HS-5 (cell line): Measurements from ENCODE around the gene OGN.
"Not testable (repeated sequence)": the region's sequence is repeated elsewhere in the genome, so short reads cannot be mapped to it uniquely, and the experiment has no call there.

ENCODE experiments used
- DNase-seq: peaks from one replicate; pipeline ENCODE4 v3.0.0-alpha.2; 2012; ENCODE audit warnings: low read depth

OGN gene, protein sequence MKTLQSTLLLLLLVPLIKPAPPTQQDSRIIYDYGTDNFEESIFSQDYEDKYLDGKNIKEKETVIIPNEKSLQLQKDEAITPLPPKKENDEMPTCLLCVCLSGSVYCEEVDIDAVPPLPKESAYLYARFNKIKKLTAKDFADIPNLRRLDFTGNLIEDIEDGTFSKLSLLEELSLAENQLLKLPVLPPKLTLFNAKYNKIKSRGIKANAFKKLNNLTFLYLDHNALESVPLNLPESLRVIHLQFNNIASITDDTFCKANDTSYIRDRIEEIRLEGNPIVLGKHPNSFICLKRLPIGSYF

GRCh38 chr9:92404042-92404836, at the start of gene OGN:
OGN (minus strand) TSS chr9:92404578; CDS start chr9:92403407, 1,171 bp downstream.
- no peak for DNase-seq

- no peak for DNase-seq
These were observed 42.2 kb upstream of the OGN start for GRCh38 chr9:92446536-92446935.

- DNase-seq = no peak
These were observed 40.5 kb upstream of the OGN start for GRCh38 chr9:92444841-92445240.

DNA sequence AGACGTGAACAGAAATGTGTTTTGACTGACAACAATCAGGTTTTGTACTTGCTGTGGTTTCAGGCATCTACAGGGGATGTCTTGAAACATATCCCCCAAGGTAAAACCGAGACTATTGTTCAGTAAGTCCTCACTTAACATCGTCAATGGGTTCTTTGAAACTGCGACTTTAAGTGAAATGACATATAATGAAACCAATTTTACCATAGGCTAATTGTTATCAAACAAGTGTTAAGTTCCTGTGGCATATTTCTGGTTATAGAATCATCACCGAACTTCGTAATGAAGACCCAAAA, 36.3 kb upstream of the OGN start:
- DNase-seq = no peak

GRCh38 chr9:92439921-92440750, 35.8 kb upstream of the OGN start:
- DNase-seq = no peak

DNA sequence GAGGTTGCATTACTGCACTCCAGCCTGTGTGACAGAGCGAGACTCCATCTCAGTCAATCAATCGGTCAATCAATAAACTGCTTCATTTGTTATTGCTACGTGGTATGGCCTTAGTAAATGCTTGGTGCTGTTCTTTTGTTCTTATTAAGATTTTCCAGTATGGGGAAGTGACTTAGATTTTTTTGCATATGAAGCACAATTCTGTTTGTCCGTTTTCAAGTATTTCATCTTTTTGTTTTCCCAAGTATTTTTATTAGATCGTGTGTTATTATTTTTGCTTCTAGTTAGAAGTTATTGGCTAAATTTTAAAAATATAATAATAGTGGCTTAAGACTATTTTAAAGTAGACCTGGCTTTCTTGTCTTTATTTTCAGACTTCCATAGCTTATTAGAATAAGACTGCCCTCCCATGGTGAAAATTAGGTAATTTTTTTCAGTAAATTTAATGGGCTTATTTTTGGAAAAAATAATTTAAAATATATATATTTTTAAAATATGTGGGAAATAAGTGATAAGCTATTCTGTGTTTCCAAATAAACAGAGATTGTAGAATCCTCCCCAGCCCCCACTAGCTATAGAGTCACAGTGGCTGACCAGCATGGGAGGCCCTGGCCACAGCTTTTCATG, 34.6 kb upstream of the OGN start:
- DNase-seq = no peak

GRCh38 chr9:92435263-92435662, 30.9 kb upstream of the OGN start:
- no peak for DNase-seq

GRCh38 chr9:92432972-92433548, 28.7 kb upstream of the OGN start:
- DNase-seq = no peak

GRCh38 chr9:92432350-92432749, 28.0 kb upstream of the OGN start:
- no peak for DNase-seq

- no peak for DNase-seq
These were observed 25.5 kb upstream of the OGN start for GRCh38 chr9:92429836-92430235.

DNA sequence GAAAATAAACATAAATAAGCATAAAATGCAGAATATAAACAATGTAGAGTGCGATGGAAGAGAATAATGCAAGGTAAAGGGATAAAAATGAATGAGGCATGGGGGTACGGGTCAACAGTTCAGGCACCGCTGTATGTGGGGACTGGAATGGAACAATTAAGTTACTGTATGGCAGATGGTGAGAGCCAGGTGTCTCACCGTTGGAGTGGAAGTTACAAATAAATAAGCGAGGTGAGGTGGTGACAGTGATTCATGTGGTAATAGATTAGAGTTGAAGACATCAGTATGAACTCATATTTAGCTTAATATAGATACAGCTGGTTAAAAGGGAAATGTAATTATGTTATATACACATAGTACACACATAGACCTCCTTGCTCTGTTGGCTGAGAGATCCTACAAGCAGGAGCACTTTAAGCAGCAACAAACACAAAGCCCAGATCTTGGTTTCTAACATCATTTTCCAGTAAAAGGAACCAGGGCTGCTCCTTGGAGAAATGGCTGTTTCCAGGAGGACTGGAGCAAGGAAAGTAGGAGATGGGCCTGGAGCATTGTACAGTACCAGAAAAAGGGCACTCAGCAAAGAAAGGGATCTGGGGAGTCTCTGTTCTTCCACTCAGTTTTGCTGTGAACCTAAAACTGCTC, 22.2 kb upstream of the OGN start:
- no peak for DNase-seq

GRCh38 chr9:92425474-92425873, 21.1 kb upstream of the OGN start:
- DNase-seq = no peak

DNA sequence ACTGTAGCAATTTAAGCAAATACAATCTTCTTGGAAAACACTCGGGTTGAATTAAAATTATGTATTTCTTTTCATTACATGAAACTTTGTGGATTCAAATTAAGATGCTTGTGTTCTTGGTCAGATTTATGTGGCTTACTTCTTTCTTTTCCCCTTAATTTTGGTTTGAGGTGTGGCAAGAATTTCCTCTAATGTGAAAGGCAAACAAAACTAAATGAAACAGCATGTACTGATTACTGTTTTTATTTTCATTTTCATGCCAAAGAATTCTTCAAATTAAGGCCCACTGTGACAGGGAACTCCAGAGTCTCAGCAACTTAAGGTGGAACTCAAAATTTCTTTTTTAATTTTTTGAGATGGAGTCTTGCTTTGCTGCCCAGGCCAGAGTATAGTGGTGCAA, 20.0 kb upstream of the OGN start, which contains the start of gene OMD:
TSS of gene OMD (minus strand) at position 132 of the 400 bp plus-strand sequence. CDS start 6,913 bp downstream, outside the sequence.
- no peak for DNase-seq

DNA sequence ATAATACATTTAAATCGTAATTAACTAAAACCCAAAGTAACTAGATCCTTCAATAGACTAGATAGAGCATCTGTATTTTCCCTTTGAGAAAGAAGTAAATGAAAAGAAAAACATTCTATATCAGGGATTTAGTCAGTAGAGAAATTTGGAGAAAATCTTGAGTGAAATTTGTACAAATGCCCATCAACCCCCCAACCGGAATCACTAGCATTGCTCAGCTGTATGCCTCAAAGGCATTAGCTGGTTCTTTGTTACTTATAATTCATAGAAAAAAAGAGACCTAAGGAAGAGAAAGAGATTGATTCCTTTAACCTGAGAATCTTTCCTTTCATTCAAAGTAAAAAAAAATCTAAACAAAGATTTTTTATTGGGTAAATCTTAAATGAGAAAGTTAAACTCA, 19.2 kb upstream of the OGN start:
- DNase-seq = no peak

GRCh38 chr9:92422611-92423338, 18.4 kb upstream of the OGN start:
- DNase-seq = no peak

GRCh38 chr9:92414566-92414965, 10.2 kb upstream of the OGN start:
- no peak for DNase-seq

DNA sequence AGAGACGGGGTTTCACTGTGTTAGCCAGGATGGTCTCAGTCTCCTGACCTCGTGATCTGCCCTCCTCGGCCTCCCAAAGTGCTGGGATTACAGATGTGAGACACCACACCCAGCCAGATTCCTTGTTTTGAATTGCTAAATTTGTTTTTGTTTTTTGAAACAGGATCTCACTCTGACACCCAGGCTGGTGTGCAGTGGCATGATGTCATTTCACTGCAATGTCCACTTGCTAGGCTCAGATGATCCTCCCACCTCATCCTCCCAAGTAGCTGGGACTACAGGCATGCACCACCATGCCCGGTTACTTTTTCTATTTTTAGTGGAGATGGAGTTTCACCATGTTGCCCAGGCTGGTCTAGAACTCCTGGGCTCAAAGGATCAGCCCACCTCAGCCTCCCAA, 6.8 kb upstream of the OGN start:
- DNase-seq = not testable (repeated sequence)

DNA sequence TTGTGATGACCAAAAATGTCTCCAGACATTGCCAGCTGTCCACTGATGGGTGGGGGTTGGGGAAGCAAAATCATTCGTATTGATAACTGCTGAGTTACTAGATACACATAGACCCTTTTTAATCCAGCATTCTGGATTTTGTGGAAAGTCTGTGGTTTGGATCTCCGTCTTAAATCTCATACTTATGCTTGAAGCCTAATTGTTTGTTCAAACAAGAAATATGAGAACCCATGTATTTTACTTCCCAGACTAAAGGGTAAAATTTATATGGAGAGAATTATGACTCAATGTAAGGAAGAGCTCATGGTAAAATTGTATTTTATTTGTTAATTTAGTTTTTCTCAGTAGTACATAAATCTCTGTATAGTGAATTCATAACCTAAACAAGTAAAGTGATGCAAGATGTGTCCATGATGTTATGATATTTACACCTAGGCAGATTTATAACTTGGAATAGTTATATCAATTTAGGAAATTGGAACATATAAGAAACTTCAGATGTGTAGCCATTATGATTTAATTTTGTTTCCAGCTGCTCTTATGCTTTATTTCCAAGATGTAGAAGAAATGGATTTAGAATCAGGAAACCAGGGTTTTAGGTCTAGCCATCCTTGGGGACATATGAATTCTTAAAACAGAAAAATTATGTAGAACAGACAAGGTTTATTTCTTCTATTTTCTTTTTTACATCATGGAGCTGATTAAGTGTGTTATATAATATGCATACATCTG, 4.5 kb upstream of the OGN start:
- DNase-seq = no peak

GRCh38 chr9:92407818-92408217, 3.4 kb upstream of the OGN start:
- no peak for DNase-seq

DNA sequence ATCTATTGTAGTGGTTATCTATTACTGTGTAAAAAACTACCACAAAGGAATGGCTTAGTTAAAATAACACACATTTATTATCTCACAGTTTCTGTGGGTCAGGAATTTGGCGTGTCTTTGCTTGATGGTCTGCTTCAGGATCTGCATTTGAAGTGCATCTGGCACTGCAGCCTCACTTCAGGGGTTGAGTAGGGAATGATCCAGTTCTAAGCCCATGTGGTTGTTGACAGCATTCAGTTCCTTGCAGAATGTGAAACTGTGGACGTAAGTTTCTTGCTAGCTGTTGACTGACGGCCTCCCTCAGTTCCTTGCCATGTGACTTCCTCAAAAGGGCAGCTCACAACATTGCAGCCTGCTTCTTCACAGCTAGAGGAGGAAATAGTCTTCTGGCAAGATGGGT, 2.1 kb upstream of the OGN start:
- DNase-seq = no peak
